B cell (primary cell): ENCODE data around the gene TRIM2. TPM values are rescaled to one million over a fixed set of nuclear protein-coding genes. Genes with fewer than 3 reads are reported as not detected.

Experiments used
- ATAC-seq: fragments of 200-7000 bp; cut with Tn5 transposase; one replicate; pipeline ENCODE4 v1.10.0; 2021; ENCODE audit warnings: low read depth, mild to moderate bottlenecking, moderate number of reproducible peaks, moderate library complexity
- CTCF ChIA-PET: fragments of 350-600 bp; sonication (Branson Sonifier 250); formaldehyde crosslinking; loops from one replicate; lab custom pipeline; 2021; ENCODE audit warnings: antibody characterized with exemption, inconsistent platforms; lab: Charles Lee
- POLR2A ChIA-PET: fragments of 350-600 bp; sonication (Branson Sonifier 250); formaldehyde crosslinking; loops from one replicate; lab custom pipeline; 2021; ENCODE audit warnings: antibody characterized with exemption; lab: Charles Lee
- DNase-seq: peaks from one replicate; pipeline ENCODE4 v3.0.0; 2013
- H2AFZ ChIP-seq: 2 replicates; pipeline ENCODE4 v1.6.1; 2012; ENCODE audit warnings: mild to moderate bottlenecking, low read depth, low read length; ENCODE audit not compliant: insufficient read depth, poor library complexity, severe bottlenecking
- H3K27ac ChIP-seq, 2 donors: 1 replicate in 1 of 2; 2 replicates in 1 of 2; pipeline ENCODE4 v1.5.1; 2012 to 2013; ENCODE audit warnings: low read length in 2 of 2, mild to moderate bottlenecking in 2 of 2, moderate library complexity in 1 of 2
- H3K27me3 ChIP-seq, 4 experiments: fragments of 200-600 bp in 1 of 4; sonication (generic) in 1 of 4; replicated peaks in 1 of 4; 1 replicate in 2 of 4; 2 replicates in 2 of 4; pipeline versions ENCODE4 v1.6.1 to v1.7.0; 2013 to 2016; ENCODE audit warnings: low read length in 3 of 4, mild to moderate bottlenecking in 2 of 4, mixed read lengths in 1 of 4, moderate library complexity in 1 of 4; ENCODE audit not compliant: insufficient read depth in 4 of 4, control insufficient read depth in 3 of 4; ENCODE audit errors: control extremely low read depth in 1 of 4
- H3K36me3 ChIP-seq, 2 experiments: replicated peaks in 1 of 2; 1 replicate in 1 of 2; 2 replicates in 1 of 2; pipeline versions ENCODE4 v1.6.1 to v1.7.1; 2013; ENCODE audit warnings: low read length in 1 of 2; ENCODE audit not compliant: insufficient read depth in 2 of 2, control insufficient read depth in 1 of 2; ENCODE audit errors: control extremely low read depth in 1 of 2, extremely low read depth in 1 of 2
- H3K4me1 ChIP-seq, 2 donors: fragments of 200-600 bp in 1 of 2; sonication (generic) in 1 of 2; 1 replicate in 1 of 2; 2 replicates in 1 of 2; pipeline versions ENCODE4 v1.5.1 to v1.6.1; 2013 to 2017; ENCODE audit warnings: low read length in 2 of 2; ENCODE audit not compliant: control insufficient read depth in 2 of 2, insufficient read depth in 2 of 2
- H3K4me2 ChIP-seq: replicated peaks from 2 replicates; pipeline ENCODE3; 2012; ENCODE audit warnings: mild to moderate bottlenecking, low read depth, low read length; ENCODE audit not compliant: poor library complexity, severe bottlenecking
- H3K4me3 ChIP-seq, 5 experiments: fragments of 200-600 bp in 1 of 5; sonication (generic) in 1 of 5; 1 replicate in 3 of 5; 2 replicates in 2 of 5; pipeline versions ENCODE4 v1.5.1 to v1.7.0; 2011 to 2016; ENCODE audit warnings: low read length in 4 of 5, mild to moderate bottlenecking in 4 of 5, low read depth in 2 of 5, control low read depth in 1 of 5, moderate library complexity in 1 of 5; ENCODE audit not compliant: insufficient read depth in 1 of 5; ENCODE audit errors: control extremely low read depth in 1 of 5, extremely low read depth in 1 of 5
- H3K79me2 ChIP-seq: fragments of 200-600 bp; sonication (generic); one replicate; pipeline ENCODE4 v1.6.0; 2016; ENCODE audit warnings: low read length; ENCODE audit not compliant: control insufficient read depth, insufficient read depth
- H3K9ac ChIP-seq: fragments of 200-600 bp; sonication (generic); 2 replicates; pipeline ENCODE4 v1.6.1; 2017; ENCODE audit warnings: mild to moderate bottlenecking, low read length, moderate library complexity
- H3K9me3 ChIP-seq, 3 donors: one replicate each; pipeline versions ENCODE4 v1.6.1 to v1.7.1; 2013; ENCODE audit warnings: low read length in 2 of 3; ENCODE audit not compliant: control insufficient read depth in 2 of 3, insufficient read depth in 1 of 3; ENCODE audit errors: control extremely low read depth in 1 of 3
- H4K20me1 ChIP-seq: 2 replicates; pipeline ENCODE4 v1.6.0; 2012; ENCODE audit warnings: mild to moderate bottlenecking, low read length; ENCODE audit not compliant: insufficient read depth, control insufficient read depth, poor library complexity, severe bottlenecking
- H3K27ac Mint-ChIP-seq: one replicate; pipeline ENCODE4 v1.8.0; 2021; ENCODE audit warnings: mixed read lengths
- H3K27me3 Mint-ChIP-seq: one replicate; pipeline ENCODE4 v1.8.0; 2021; ENCODE audit warnings: mixed read lengths
- H3K4me1 Mint-ChIP-seq: one replicate; pipeline ENCODE4 v1.8.0; 2021; ENCODE audit warnings: mixed read lengths
- H3K4me3 Mint-ChIP-seq: one replicate; pipeline ENCODE4 v1.8.0; 2021; ENCODE audit warnings: mixed read lengths
- H3K9me3 Mint-ChIP-seq: one replicate; pipeline ENCODE4 v1.8.0; 2022; ENCODE audit warnings: mixed read lengths; ENCODE audit not compliant: insufficient read depth
- CTCF ChIP-seq: fragments of 200-600 bp; IDR thresholded peaks from one replicate; pipeline ENCODE4 v1.8.0; 2022; ENCODE audit warnings: antibody characterized with exemption, mild to moderate bottlenecking
- EZH2 ChIP-seq: IDR thresholded peaks from 2 replicates; pipeline ENCODE4 v1.6.1; 2012; ENCODE audit warnings: borderline replicate concordance, low read depth, mild to moderate bottlenecking, moderate library complexity, low read length; ENCODE audit not compliant: insufficient read depth, poor library complexity, severe bottlenecking
- WGBS: methylation state at CpG from one replicate; pipeline ENCODE4 v1.1.5; 2013; ENCODE audit warnings: missing lambda C conversion rate; ENCODE audit not compliant: insufficient coverage; 5-methylcytosine and 5-hydroxymethylcytosine counted together
- intact Hi-C: fragments of 100-400 bp; cut with micrococcal nuclease; formaldehyde crosslinking; loops from one replicate; pipeline ENCODE4 v1.10.0; 2022
- polyA plus RNA-seq: library from polyadenylated mRNA; depleted of rRNA; stranded (reverse); fragments of >200 nt; gene quantifications from 2 replicates; pipeline ENCODE4 v1.2.3, GENCODE V29; 2012
- total RNA-seq, 2 donors: library from RNA; stranded (reverse); fragments of 120-200 nt in 1 of 2; gene quantifications; 1 replicate in 1 of 2; 2 replicates in 1 of 2; pipeline versions ENCODE4 v1.2.3 to v1.2.4, GENCODE V29; 2013 to 2022

Gene TRIM2
- total and polyA plus RNA-seq, 2 donors (not counting 1 experiment from before 2014, with no cell fraction given), result 1.2 to 6.4 TPM

GRCh38 chr4:153181700-153182099 is 22.5 kb upstream of the TRIM2 start:
- ChIA-PET POLR2A (no interaction called here), CTCF (no interaction called here)
- H3K4me3 Mint-ChIP-seq, result no peak overlapping the region
- H3K9me3 Mint-ChIP-seq, result no peaks in the 10 kb centered on the region
- no peaks in the 10 kb centered on the region for H3K9me3 ChIP-seq
- no peak for ATAC-seq
- H3K4me3 ChIP-seq, result no peak overlapping the region
- no peaks in the 10 kb centered on the region for H3K4me1 Mint-ChIP-seq
- no peak overlapping the region for H3K27ac Mint-ChIP-seq
- no peak overlapping the region for H3K9ac ChIP-seq
- peaks cover 0 to 7% (median 3%) of the 10 kb centered on the region in 4 experiments for H3K27me3 ChIP-seq
- no peak for DNase-seq
- peaks cover 18% of the 10 kb centered on the region for H3K27me3 Mint-ChIP-seq
- WGBS, result 81% methylated on average over 4 of the region's 6 CpGs
- H3K4me1 ChIP-seq, result no peaks in the 10 kb centered on the region
- H3K36me3 ChIP-seq, result no peaks in the 10 kb centered on the region
- H3K79me2 ChIP-seq, result no peaks in the 10 kb centered on the region
- H3K27ac ChIP-seq, result no peak overlapping the region
- TF ChIP-seq CTCF, result no peak
- no peak for TF ChIP-seq EZH2
- no peak overlapping the region for H3K4me2 ChIP-seq
- intact Hi-C loops, result no loop called here
- H4K20me1 ChIP-seq, result no peaks in the 10 kb centered on the region
- H2AFZ ChIP-seq, result no peak overlapping the region

- H3K9ac ChIP-seq, result no peak overlapping the region
- ChIA-PET CTCF (interaction anchor here (0.5 kb wide), 1 partner anchor 21 kb away, joined by 4 read pairs; no protein-coding TSS in a partner anchor), POLR2A (no interaction called here)
- H2AFZ ChIP-seq, result no peak overlapping the region
- no peak overlapping the region for H3K4me3 ChIP-seq
- no peak for TF ChIP-seq EZH2
- TF ChIP-seq CTCF, result no peak
- intact Hi-C loops, result no loop called here
- no peak overlapping the region for H3K27ac Mint-ChIP-seq
- no peak overlapping the region for H3K4me2 ChIP-seq
- DNase-seq (no peak), ATAC-seq (no peak)
- H3K27ac ChIP-seq, result no peak overlapping the region
- peaks cover 0 to 12% (median 3%) of the 10 kb centered on the region in 4 experiments for H3K27me3 ChIP-seq
- H3K36me3 ChIP-seq, result no peaks in the 10 kb centered on the region
- no peaks in the 10 kb centered on the region for H3K9me3 Mint-ChIP-seq
- peaks cover 0 to 3% (median 0%) of the 10 kb centered on the region in 3 donors for H3K9me3 ChIP-seq
- H3K4me1 ChIP-seq, result no peaks in the 10 kb centered on the region
- no peaks in the 10 kb centered on the region for H4K20me1 ChIP-seq
- H3K79me2 ChIP-seq, result no peaks in the 10 kb centered on the region
- H3K4me1 Mint-ChIP-seq, result no peaks in the 10 kb centered on the region
- WGBS, result 90% methylated on average over 3 of the region's 4 CpGs
- H3K27me3 Mint-ChIP-seq, result peaks cover 25% of the 10 kb centered on the region
- no peak overlapping the region for H3K4me3 Mint-ChIP-seq
These were observed 21.1 kb upstream of the TRIM2 start for GRCh38 chr4:153183146-153183545.
